NCI-H1105 treated with DMSO at 0.1 percent for 48 hours (cell line): ENCODE measurements around the gene PRR5L.
"Not testable (repeated sequence)": the region's sequence is repeated elsewhere in the genome, so short reads cannot be mapped to it uniquely, and the experiment has no call there.

Source experiments
- DNase-seq: peaks from one replicate; lab custom pipeline; 2025; lab: John Stamatoyannopoulos, UW

The PRR5L gene

GRCh38 chr11:36281850-36282249 lies 14.2 kb upstream of the PRR5L start:
- DNase-seq, result no peak

- DNase-seq, result no peak
Observed at GRCh38 chr11:36282926-36283325, 13.2 kb upstream of the PRR5L start.

- DNase-seq, result no peak
Observed at GRCh38 chr11:36288442-36289225, 7.5 kb upstream of the PRR5L start.

- DNase-seq, result peak; percentile 95
Observed at GRCh38 chr11:36289226-36289852, 6.7 kb upstream of the PRR5L start, which contains the start of gene COMMD9. COMMD9 (minus strand) TSS chr11:36289424; CDS start chr11:36289412, 12 bp downstream.

GRCh38 chr11:36292311-36292722 lies 3.8 kb upstream of the PRR5L start:
- peak; percentile 35 for DNase-seq

GRCh38 chr11:36296884-36297543 lies 926 bp downstream of the PRR5L start:
- DNase-seq, result no peak

GRCh38 chr11:36300650-36301049 lies 4.6 kb downstream of the PRR5L start:
- DNase-seq, result peak; percentile 16

GRCh38 chr11:36304351-36304750 lies 8.3 kb downstream of the PRR5L start:
- DNase-seq, result no peak

- no peak for DNase-seq
Observed at GRCh38 chr11:36305047-36305446, 9.0 kb downstream of the PRR5L start.

- no peak for DNase-seq
Observed at GRCh38 chr11:36306888-36307287, 10.8 kb downstream of the PRR5L start.

- DNase-seq, result no peak
Observed at GRCh38 chr11:36308577-36308976, 12.5 kb downstream of the PRR5L start.

- no peak for DNase-seq
Observed at GRCh38 chr11:36309779-36310178, 13.7 kb downstream of the PRR5L start.

- DNase-seq, result peak; percentile 3
Observed at GRCh38 chr11:36311926-36312595, 16.0 kb downstream of the PRR5L start.

GRCh38 chr11:36312611-36313472 lies 16.8 kb downstream of the PRR5L start:
- no peak for DNase-seq

GRCh38 chr11:36313750-36314433 lies 17.8 kb downstream of the PRR5L start:
- DNase-seq, result no peak

GRCh38 chr11:36314434-36314767 lies 18.3 kb downstream of the PRR5L start:
- DNase-seq, result no peak

- DNase-seq, result no peak
Observed at GRCh38 chr11:36316049-36316448, 20.0 kb downstream of the PRR5L start.

- DNase-seq, result no peak
Observed at GRCh38 chr11:36317992-36318391, 21.9 kb downstream of the PRR5L start.

- not testable (repeated sequence) for DNase-seq
Observed at GRCh38 chr11:36324956-36325355, 28.9 kb downstream of the PRR5L start.

- DNase-seq, result not testable (repeated sequence)
Observed at GRCh38 chr11:36325403-36325802, 29.3 kb downstream of the PRR5L start.
